ENCODE data around the gene DDX11. TPM values are rescaled to one million over a fixed set of nuclear protein-coding genes. Genes with fewer than 3 reads are reported as not detected.
"Not testable (repeated sequence)": the region's sequence is repeated elsewhere in the genome, so short reads cannot be mapped to it uniquely, and the experiment has no call there.

Gene DDX11
- total RNA-seq, 1 donor from 2014 or later: 5.1 TPM

- TF ChIP-seq, protein P1, sequence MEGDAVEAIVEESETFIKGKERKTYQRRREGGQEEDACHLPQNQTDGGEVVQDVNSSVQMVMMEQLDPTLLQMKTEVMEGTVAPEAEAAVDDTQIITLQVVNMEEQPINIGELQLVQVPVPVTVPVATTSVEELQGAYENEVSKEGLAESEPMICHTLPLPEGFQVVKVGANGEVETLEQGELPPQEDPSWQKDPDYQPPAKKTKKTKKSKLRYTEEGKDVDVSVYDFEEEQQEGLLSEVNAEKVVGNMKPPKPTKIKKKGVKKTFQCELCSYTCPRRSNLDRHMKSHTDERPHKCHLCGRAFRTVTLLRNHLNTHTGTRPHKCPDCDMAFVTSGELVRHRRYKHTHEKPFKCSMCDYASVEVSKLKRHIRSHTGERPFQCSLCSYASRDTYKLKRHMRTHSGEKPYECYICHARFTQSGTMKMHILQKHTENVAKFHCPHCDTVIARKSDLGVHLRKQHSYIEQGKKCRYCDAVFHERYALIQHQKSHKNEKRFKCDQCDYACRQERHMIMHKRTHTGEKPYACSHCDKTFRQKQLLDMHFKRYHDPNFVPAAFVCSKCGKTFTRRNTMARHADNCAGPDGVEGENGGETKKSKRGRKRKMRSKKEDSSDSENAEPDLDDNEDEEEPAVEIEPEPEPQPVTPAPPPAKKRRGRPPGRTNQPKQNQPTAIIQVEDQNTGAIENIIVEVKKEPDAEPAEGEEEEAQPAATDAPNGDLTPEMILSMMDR (IDR thresholded peaks at IDR 0.05; ENCODE audit: borderline replicate concordance): peak; percentile 50
- H3K27ac ChIP-seq (replicated peaks): peak overlapping the region; percentile 30
- H3K4me1 ChIP-seq; H3K36me3 ChIP-seq; H3K27me3 ChIP-seq (ENCODE audit: low read depth); H3K4me3 ChIP-seq; DNase-seq; H3K9me3 ChIP-seq (replicated peaks); intact Hi-C loops (cut with micrococcal nuclease): not testable (repeated sequence)
Measured at GRCh38 chr12:31053944-31054343, 19.7 kb upstream of the DDX11 start.

DNA sequence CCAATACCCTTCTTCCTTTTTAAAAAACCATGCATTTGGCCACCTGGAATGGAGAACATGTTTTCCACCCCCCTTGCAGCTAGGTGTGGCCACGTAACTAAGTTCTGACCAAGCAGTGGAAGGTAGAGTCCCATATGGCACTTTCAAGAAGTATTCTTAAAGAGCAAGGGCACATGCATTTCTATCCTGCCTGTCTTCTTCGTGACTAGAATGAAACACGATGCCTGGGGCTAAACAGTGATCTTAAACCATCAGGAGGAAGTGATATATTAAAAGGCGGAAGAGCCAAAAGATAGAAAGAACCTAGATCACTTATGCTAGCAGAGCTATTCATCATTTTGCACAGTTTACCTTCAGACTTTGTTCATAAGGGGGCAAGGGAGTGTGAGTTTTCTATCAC, 16.0 kb upstream of the DDX11 start:
- no peak for DNase-seq
- Histone ChIP-seq H3K27me3 (ENCODE audit: low read depth) (no peaks in the 10 kb centered on the region), H3K9me3 (replicated peaks) (no peaks in the 10 kb centered on the region), H3K4me1 (no peaks in the 10 kb centered on the region), H3K4me3 (no peak overlapping the region), H3K36me3 (no peaks in the 10 kb centered on the region), H3K27ac (replicated peaks) (no peak overlapping the region)
- intact Hi-C loops (cut with micrococcal nuclease): no loop called here
- TF ChIP-seq, protein P1 (IDR thresholded peaks at IDR 0.05; ENCODE audit: borderline replicate concordance): no peak

GRCh38 chr12:31066196-31066595, 7.5 kb upstream of the DDX11 start:
- H3K36me3 ChIP-seq; H3K4me1 ChIP-seq; DNase-seq; H3K27me3 ChIP-seq (ENCODE audit: low read depth); H3K9me3 ChIP-seq (replicated peaks); intact Hi-C loops (cut with micrococcal nuclease); H3K4me3 ChIP-seq; H3K27ac ChIP-seq (replicated peaks): not testable (repeated sequence)

DNA sequence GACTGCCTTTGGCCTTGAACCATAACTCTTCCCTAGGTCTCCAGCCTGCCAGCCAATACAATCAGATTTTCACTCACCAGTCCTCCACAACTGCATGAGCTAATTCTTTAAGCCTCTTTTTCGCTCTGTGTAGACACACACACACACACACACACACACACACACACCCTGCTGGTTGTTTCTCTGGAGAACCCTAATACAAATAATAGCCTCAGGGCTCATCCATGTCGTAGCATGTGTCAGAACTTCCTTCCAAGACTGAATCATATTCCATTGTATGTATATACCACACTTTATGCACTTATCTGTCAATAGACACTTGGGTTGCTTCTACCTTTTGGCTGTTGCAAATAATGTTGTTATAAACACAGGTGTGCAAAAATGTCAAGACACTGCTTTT, 6.0 kb upstream of the DDX11 start:
- H3K9me3 ChIP-seq (replicated peaks); DNase-seq; H3K27me3 ChIP-seq (ENCODE audit: low read depth); H3K4me1 ChIP-seq; intact Hi-C loops (cut with micrococcal nuclease); H3K27ac ChIP-seq (replicated peaks); H3K36me3 ChIP-seq; H3K4me3 ChIP-seq: not testable (repeated sequence)

DNA sequence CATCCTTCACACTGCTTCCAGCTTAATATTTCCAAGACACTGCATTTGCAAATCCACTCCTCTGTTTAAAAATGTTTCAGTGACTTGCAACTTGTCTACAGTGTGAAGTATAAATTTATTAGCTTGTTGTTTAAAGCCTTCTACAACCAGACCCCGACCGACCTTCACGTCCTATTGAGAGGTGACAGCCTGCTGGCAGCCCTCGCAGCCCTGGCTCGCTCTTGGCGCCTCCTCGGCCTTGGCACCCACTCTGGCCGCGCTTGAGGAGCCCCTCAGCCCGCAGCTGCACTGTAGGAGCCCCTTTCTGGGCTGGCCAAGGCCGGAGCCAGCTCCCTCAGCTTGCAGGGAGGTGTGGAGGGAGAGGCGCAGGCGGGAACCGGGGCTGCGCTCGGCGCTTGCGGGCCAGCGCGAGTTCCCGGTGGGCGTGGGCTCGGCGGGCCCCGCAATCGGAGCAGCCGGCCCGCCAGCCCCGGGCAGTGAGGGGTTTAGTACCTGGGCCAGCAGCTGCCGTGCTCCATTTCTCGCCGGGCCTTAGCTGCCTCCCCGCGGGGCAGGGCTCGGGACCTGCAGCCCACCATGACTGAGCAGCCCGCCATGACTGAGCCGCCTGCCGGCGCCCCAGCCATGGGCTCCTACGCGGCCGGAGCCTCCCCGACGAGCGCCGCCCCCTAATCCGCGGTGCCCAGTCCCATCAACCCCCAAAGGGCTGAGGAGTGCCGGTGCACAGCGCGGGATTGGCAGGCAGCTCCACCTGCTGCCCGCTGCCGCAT, 2.5 kb upstream of the DDX11 start:
- intact Hi-C loops (cut with micrococcal nuclease); H3K27me3 ChIP-seq (ENCODE audit: low read depth); H3K4me1 ChIP-seq; H3K36me3 ChIP-seq; H3K4me3 ChIP-seq; DNase-seq; H3K9me3 ChIP-seq (replicated peaks); H3K27ac ChIP-seq (replicated peaks): not testable (repeated sequence)

DNA sequence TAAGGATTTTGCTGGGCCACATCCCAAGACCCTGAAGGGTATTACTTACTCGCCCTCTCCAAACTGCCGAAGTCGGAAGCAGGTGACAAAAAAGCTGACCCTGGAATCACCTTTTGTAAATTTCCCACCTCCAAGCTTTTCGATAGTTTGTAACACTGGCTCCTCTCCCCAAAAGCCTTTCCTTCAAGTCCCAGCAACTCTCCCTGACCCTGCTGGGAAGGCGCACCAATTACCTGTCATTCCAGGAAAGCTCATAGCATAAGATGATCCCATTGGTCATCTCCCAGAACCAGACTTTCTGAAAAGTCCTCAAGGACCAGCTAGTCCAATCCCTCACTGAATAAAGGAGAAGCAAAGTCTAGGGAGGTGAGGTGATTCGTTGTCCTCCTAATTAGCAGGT, 698 bp upstream of the DDX11 start:
- H3K4me1 ChIP-seq; H3K36me3 ChIP-seq; H3K9me3 ChIP-seq (replicated peaks); H3K27me3 ChIP-seq (ENCODE audit: low read depth); intact Hi-C loops (cut with micrococcal nuclease); H3K27ac ChIP-seq (replicated peaks); DNase-seq: not testable (repeated sequence)
- H3K4me3 ChIP-seq: peak overlapping the region; percentile 73

- intact Hi-C loops (cut with micrococcal nuclease); H3K27me3 ChIP-seq (ENCODE audit: low read depth); H3K36me3 ChIP-seq; H3K4me1 ChIP-seq; H3K9me3 ChIP-seq (replicated peaks); DNase-seq: not testable (repeated sequence)
- Histone ChIP-seq H3K27ac (replicated peaks) (peak overlapping the region; percentile 68), H3K4me3 (peak overlapping the region; percentile 73)
Measured at GRCh38 chr12:31074333-31074874, 744 bp downstream of the DDX11 start.

GRCh38 chr12:31076150-31076549, 2.5 kb downstream of the DDX11 start:
- H3K27me3 ChIP-seq (ENCODE audit: low read depth); intact Hi-C loops (cut with micrococcal nuclease): not testable (repeated sequence)

DNA sequence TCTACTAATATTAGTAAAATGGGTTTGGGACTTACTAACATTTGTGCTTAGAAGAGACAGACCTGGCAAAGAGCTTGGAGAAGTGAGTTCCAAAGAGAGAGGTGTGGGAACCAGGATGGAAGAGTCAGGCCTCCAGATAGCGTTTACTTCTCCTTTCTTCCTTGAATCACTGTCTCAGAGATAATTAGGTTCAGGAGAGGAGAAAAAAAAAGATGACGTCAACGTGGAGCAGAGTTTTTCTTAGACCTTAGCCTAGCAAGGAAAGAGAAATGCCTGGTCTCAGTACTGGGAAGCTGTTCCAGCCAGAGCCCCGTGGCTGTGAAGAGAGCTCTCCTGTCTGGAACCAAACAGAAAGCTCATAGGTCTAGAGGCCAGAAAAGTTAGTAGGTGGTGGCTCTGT, 3.4 kb downstream of the DDX11 start:
- H3K4me1 ChIP-seq; intact Hi-C loops (cut with micrococcal nuclease); H3K36me3 ChIP-seq; H3K9me3 ChIP-seq (replicated peaks); H3K27ac ChIP-seq (replicated peaks); H3K4me3 ChIP-seq; DNase-seq; H3K27me3 ChIP-seq (ENCODE audit: low read depth): not testable (repeated sequence)

More at GRCh38 chr12:31076150-31076549, 2.5 kb downstream of the DDX11 start:
- not testable (repeated sequence) for DNase-seq; H3K9me3 ChIP-seq (replicated peaks); H3K4me3 ChIP-seq; H3K4me1 ChIP-seq; H3K36me3 ChIP-seq; H3K27ac ChIP-seq (replicated peaks)

GRCh38 chr12:31077998-31078397, 4.3 kb downstream of the DDX11 start:
- intact Hi-C loops (cut with micrococcal nuclease); H3K36me3 ChIP-seq; DNase-seq; H3K4me1 ChIP-seq; H3K27me3 ChIP-seq (ENCODE audit: low read depth); H3K9me3 ChIP-seq (replicated peaks); H3K27ac ChIP-seq (replicated peaks); H3K4me3 ChIP-seq: not testable (repeated sequence)

- H3K4me3 ChIP-seq; H3K4me1 ChIP-seq; H3K9me3 ChIP-seq (replicated peaks); H3K27me3 ChIP-seq (ENCODE audit: low read depth); DNase-seq; H3K27ac ChIP-seq (replicated peaks); H3K36me3 ChIP-seq; intact Hi-C loops (cut with micrococcal nuclease): not testable (repeated sequence)
Measured at GRCh38 chr12:31079421-31079820, 5.8 kb downstream of the DDX11 start.

- DNase-seq; H3K27me3 ChIP-seq (ENCODE audit: low read depth); H3K9me3 ChIP-seq (replicated peaks); H3K27ac ChIP-seq (replicated peaks); H3K36me3 ChIP-seq; H3K4me3 ChIP-seq; intact Hi-C loops (cut with micrococcal nuclease); H3K4me1 ChIP-seq: not testable (repeated sequence)
Measured at GRCh38 chr12:31080221-31080620, 6.6 kb downstream of the DDX11 start.

Data from left ventricle myocardium inferior (tissue), 1 donor.